Lower leg skin (tissue), 3 donors: ENCODE measurements around the gene TCN2.

Experiments used
- POLR2A ChIP-seq, 2 donors: fragments of 450-650 bp; IDR thresholded peaks; one replicate each; pipeline ENCODE4 v1.6.1; 2016 to 2017; ENCODE audit warnings: antibody characterized with exemption in 2 of 2, mild to moderate bottlenecking in 1 of 2, moderate library complexity in 1 of 2
- TF ChIP-seq, protein P1 (sequence below), 3 donors: fragments of 450-650 bp; IDR thresholded peaks; one replicate each; pipeline ENCODE4 v1.5.1; 2016; ENCODE audit warnings: antibody characterized with exemption in 3 of 3, mild to moderate bottlenecking in 3 of 3, moderate library complexity in 2 of 3

DNA sequence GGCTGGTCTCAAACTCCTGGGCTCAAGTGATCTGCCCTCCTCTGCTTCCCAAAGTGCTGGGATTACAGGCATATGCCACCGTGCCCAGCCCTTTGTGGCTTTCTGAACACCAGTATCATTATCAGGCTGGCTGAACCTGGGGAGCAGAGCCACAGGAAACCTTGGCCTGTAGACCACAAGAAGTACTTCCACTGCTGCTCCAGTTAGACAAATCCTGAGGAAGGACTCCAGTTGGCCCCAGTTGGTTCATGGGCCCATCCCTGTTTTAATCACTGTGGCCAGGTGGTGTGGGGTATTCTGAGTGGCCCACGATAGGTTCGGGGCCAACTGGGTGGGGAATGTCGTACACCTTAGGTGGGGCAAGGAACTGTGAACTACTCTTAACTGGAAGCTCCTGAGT is 66.2 kb downstream of the TCN2 start:
- TF ChIP-seq POLR2A (IDR thresholded peaks at IDR 0.05), result no peak
- TF ChIP-seq, protein P1, sequence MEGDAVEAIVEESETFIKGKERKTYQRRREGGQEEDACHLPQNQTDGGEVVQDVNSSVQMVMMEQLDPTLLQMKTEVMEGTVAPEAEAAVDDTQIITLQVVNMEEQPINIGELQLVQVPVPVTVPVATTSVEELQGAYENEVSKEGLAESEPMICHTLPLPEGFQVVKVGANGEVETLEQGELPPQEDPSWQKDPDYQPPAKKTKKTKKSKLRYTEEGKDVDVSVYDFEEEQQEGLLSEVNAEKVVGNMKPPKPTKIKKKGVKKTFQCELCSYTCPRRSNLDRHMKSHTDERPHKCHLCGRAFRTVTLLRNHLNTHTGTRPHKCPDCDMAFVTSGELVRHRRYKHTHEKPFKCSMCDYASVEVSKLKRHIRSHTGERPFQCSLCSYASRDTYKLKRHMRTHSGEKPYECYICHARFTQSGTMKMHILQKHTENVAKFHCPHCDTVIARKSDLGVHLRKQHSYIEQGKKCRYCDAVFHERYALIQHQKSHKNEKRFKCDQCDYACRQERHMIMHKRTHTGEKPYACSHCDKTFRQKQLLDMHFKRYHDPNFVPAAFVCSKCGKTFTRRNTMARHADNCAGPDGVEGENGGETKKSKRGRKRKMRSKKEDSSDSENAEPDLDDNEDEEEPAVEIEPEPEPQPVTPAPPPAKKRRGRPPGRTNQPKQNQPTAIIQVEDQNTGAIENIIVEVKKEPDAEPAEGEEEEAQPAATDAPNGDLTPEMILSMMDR (IDR thresholded peaks at IDR 0.05), result no peak
